Right kidney (tissue), 9 donors: ENCODE data around the gene LAMC1.
A peak's percentile ranks its signal among the peaks of the same experiment; 100 is the strongest.

Experiments used
- DNase-seq: peaks from one replicate; pipeline ENCODE4 v3.0.0-alpha.2; 2016
- long read RNA-seq, 8 donors: transcript quantifications; one replicate each; lab custom pipeline, GENCODE V29; 2026

The LAMC1 gene
- long read RNA-seq, donor 1, full-length matches to known transcripts = 5 of 42 reads
- long read RNA-seq, donor 1, partial matches to known transcripts = 37 of 42 reads
- long read RNA-seq, donor 1, other reads (novel, unspliced or antisense) = 0 of 42 reads
- long read RNA-seq, donor 2, partial matches to known transcripts = 33 of 33 reads
- long read RNA-seq, donor 2, other reads (novel, unspliced or antisense) = 0 of 33 reads
- long read RNA-seq, donor 3, full-length matches to known transcripts = 2 of 22 reads
- long read RNA-seq, donor 3, partial matches to known transcripts = 20 of 22 reads
- long read RNA-seq, donor 3, other reads (novel, unspliced or antisense) = 0 of 22 reads
- long read RNA-seq, donor 4, full-length matches to known transcripts = 4 of 36 reads
- long read RNA-seq, donor 4, partial matches to known transcripts = 32 of 36 reads
- long read RNA-seq, donor 4, other reads (novel, unspliced or antisense) = 0 of 36 reads
- long read RNA-seq, donor 5, full-length matches to known transcripts = 13 of 59 reads
- long read RNA-seq, donor 5, partial matches to known transcripts = 46 of 59 reads
- long read RNA-seq, donor 5, other reads (novel, unspliced or antisense) = 0 of 59 reads
- long read RNA-seq, donor 6, full-length matches to known transcripts = 2 of 38 reads
- long read RNA-seq, donor 6, partial matches to known transcripts = 36 of 38 reads
- long read RNA-seq, donor 6, other reads (novel, unspliced or antisense) = 0 of 38 reads
- long read RNA-seq, donor 7, full-length matches to known transcripts = 5 of 362 reads
- long read RNA-seq, donor 7, partial matches to known transcripts = 357 of 362 reads
- long read RNA-seq, donor 7, other reads (novel, unspliced or antisense) = 0 of 362 reads
- long read RNA-seq, donor 8, full-length matches to known transcripts = 8 of 59 reads
- long read RNA-seq, donor 8, partial matches to known transcripts = 51 of 59 reads
- long read RNA-seq, donor 8, other reads (novel, unspliced or antisense) = 0 of 59 reads

DNA sequence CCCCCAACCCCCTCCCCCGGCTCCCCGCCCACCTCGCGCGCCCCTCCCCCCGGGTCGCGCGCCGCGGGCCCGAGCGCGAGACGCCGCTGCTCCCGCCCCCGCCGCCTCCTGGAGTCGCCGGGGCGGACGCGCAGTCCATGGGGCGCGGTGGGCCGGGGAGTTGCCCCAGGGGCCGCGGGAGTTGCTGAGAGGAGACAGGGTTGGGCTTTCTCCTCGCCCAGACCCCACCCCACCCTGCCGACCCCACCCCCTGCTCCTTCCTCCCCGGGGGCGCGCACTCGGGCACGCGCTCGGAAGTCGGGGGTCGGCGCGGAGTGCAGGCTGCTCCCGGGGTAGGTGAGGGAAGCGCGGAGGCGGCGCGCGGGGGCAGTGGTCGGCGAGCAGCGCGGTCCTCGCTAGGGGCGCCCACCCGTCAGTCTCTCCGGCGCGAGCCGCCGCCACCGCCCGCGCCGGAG, at the start of gene LAMC1:
Gene LAMC1 (plus strand): TSS at position 275 of the 455 bp plus-strand sequence. CDS start 297 bp downstream, outside the sequence.
- DNase-seq = peak; percentile 86

DNA sequence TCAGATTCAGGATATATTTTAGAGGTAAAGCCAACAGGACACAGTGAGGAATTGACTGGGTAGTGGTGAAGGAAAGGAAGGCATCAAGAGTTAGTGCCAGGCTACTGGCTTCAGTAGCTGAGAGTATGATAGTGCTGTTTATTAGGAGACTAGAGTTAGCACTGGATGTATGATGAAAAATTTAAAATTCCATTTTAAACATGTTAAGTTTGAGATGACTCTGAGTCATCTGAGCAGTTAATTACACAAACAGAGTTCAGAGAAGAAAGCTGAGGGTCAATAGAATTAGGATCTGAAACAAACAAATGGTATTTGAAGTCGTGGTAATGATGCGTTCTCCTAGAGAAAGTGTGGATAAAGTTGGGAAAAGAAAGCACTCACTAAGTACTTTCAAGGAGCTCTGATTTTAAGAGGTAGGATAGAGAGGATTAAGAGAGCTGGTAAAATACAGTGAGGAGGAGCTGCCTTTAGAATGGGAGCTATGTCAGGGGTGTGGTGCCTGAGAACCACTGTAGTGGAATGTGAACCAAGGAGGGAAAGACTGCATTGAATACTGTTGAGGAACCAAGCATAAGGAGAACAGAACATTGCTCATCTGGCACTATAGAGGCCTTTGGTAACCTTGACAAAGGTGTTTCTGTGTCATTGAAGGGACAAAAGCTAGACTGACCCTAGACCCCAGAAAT, 48.6 kb upstream of the LAMC1 start:
- DNase-seq = no peak

DNA sequence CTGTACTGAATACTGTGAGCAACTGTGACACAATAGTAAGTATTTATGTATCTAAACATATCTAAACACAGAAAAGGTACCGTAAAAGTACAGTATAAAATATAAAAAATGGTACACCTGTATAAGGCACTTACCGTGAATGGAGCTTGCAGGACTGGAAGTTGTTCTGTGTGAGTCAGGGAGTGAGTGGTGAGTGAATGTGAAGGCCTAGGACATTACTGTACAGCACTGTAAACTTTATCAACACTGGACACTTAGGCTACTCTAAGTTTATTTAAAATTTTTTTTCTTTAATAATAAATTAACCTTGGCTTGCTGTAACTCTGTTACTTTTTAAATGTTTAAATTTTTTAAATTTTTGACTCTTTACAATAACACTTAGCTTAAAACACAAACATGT, 45.7 kb upstream of the LAMC1 start:
- DNase-seq = no peak

DNA sequence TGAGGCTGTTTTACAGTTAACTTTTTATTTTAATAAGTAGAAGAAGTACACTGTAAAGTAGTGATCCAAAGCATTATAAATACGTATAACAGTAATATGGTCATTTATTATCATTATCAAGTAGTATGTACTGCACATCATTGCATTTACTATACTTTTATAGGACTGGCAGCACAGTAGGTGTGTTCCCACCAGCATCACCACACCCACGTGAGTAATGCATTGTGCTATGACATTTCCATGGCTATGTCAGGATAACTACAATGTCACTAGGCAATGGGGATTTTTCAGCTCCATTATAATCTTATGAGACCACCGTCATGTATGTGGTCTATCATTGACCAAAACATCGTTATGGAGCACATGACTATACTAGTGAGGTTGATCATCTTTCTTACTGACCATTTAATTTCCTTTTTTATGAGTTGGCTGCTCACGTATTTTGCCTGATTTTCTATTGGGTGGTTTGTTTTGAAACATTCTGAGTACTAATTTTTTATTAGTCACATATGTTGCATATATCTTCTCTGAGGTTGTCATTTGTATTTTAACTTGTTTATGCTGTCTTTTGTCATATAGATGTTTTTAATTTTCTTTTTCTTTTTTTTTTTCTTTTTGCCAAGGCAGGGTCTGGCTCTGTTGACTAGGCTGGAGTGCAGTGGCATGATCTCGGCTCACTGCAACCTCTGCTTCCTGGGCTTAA, 44.9 kb upstream of the LAMC1 start:
- DNase-seq = no peak

DNA sequence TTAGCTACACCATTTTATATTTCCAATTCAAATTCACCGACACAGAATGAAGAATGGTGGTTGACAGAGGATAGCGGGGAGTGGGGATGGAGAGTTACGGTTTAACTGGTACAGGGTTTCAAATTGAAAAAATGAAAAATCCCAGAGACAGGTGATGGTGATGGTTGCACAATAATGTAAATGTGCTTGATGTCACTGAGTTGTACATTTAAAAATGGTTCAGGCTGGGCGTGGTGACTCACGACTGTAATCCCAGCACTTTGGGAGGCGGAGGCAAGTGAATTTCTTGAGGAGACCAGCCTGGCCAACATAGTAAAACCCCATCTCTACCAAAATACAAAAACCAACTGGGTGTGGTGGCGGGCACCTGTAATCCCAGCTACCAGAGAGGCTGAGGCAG, 39.1 kb upstream of the LAMC1 start:
- no peak for DNase-seq

DNA sequence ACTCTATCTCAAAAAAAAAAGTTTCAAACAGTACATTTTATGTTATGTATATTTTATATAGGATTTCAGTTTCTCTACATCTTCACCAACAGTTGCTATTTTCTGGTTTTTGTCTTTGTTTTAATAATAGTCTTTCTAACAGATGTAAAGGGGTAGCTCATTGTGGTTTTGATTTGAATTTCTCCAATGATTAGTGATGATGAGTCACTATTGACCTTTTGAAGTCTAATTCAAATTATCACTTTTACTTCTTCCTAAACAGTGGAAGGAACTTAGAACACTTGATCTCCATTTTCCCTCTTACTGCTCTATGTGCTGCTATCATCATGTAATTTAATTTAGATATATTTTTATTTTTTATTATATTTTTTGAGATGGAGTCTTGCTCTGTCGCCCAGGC, 38.6 kb upstream of the LAMC1 start:
- no peak for DNase-seq

DNA sequence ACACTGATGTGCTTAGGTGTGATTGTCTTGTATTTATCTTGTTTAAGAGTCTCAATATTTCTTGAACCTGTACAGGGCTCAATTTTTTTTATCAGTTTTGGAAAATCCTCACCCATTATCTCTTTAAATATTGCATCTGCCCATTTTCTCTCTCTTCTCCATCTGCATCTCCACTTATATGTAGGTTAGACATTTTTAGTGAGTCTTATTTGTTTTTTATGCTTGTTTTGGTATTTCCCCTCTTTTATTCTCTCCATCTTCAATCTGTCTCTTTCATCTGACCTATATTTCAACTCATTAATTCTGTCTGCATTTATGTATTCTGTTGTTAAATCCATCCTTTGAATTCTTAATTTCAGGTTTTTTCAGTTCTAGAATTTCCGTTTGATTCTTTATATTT, 37.3 kb upstream of the LAMC1 start:
- no peak for DNase-seq

DNA sequence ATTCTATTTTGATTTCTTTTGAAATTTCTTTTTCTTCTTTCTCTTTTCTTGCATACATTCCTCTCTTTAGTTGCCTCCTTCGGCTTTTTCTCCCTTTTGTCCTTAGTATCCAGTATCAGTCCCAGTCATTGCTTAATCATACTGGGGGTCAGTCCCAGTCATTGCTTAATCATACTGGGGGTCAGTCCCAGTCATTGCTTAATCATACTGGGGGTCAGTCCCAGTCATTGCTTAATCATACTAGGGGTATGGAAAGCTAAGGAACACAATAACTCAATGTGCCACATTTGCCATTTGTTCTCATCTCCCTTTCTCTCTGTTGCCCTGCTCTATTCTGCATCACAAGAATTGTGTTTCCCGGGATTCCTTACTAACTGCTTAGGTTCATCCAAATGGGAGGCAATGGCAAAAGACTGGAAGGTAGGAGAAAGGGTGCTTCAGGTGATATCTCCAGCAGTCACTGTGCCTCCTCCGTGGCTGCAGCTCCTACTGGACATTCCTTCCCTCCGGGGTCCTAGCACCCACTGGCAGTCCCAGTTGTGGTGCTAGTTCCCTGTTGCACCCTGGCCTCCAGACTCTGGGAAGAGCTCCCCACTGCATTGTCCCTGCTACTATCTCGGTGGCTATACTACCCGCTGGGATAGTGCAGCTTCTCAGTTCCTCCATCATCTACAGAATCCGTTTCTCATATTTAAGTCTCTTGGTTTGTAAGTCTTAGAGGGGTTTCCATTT, 32.6 kb upstream of the LAMC1 start:
- no peak for DNase-seq

DNA sequence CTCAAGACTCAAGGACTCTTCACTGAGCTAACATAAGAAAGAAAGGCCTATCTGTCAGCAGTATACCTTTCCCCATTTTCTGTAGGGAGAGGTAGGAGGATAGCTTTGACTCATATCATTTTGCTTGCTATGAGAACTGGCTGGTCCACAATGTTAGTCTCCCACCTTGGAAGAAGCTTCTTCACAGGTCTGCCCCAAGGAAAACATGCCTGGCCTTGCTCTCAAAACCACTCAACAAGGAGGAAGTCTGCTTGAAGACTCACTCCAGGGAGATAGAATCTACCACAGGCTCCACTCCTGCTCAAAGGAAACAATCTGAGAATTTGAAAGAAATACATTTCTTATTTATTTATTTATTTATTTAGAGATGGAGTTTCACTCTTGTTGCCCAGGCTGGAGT, 29.5 kb upstream of the LAMC1 start:
- DNase-seq = no peak

DNA sequence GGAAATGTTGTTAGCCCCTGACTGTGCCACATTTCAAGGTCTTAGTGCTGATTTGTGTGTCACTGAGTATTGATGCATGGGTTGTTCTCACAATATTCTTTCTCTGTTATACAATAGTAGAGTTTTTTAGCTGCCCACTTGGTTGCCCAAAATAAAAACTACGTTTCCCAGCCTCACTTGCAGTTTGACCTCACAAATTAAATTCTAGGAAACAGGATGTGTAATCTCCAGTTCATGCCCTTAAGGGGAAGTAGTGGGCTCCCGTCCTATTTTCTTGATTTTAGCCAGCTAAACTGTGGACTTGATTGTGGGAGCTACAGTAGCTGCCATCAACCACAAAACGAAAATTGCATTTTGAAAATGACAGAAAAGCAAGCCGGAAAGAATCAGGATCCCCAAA, 27.3 kb upstream of the LAMC1 start:
- DNase-seq = no peak

DNA sequence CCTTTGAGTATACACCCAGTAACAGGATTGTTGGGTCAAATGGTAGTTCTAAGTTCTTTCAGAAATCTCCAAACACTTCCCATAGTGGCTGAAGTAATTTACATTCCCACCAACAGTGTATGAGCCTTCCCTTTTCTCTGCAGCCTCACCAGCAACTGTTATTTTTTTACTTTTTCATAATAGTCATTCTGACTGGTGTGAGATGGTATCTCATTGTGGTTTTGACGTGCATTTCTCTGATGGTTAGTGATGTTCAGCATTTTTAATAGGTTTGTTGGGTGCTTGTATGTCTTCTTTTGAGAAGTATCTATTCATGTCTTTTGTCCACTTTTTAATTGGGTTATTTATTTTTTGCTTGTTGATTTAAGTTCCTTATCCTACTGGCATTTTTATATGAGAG, 26.4 kb upstream of the LAMC1 start:
- DNase-seq = no peak

DNA sequence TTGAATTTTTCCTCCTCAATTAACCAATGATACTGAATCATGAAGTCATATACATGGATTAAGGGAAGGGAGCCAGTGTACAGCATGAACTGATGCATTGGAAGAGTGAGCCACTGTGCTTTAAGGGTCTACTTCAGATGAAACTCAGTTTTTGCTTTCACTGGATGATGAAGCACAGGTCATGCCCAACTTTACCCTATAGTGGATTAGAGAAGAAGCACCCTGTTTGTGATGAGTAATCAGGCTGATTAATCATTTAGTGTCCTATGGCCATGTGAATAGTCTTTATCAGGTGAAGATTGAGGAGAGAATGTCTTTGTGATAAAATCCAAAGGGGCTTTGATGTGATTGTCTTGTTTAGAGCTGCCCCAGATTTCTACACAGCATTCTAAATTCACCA, 24.7 kb upstream of the LAMC1 start:
- DNase-seq = no peak

DNA sequence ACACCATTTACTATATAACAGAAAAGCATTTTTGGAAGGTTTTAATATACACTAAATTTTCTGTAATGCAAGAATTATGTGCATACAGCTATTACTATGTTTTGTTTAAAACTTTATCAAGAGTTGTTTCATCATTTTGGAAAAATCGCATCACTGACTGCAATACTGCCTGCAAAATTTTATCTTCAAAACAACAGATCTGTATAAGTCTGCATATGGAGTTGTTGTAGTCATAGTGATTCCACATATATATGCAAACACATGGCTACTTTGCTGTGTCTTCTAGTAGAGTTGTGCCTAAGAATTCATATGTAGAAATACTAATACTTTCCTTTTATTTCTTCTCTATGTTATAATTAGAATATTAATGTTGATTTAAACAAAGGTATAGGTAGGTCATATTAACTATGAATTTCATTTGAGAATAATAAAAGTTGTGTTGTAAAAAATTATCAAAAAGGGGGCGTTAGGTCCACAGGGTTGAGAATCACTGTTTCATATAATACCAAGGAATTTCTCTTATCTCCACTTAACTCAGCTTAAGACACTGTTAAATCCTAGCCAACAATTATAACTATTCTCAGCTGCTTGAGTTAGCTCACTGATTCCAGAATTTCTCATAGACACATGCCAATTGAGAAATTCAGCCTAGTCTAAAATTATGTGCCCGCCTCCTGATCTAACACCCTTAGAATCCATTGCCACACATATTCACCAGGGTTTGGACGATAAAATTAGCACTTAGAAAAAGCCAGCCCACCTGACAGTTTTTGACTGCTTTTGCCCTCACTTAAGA, 22.9 kb upstream of the LAMC1 start:
- DNase-seq = no peak

DNA sequence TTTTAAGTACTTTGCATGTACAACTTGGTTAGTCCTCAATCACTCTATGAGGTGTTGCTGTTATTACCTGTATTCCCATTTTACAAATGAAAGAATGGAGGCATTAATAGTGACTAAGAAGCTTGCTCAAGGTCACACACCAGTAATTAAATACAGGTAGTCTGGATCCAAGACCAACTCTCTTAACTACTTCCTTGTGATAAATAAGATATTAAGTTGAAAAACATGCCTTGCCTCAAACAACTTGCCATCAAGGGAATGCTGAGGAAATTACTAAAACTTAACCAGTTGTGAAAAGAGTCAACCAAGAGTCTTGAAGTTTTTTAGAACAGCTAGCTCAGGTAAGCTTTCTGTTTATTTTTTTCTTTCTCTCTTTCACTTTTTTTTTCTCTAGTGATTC, 21.0 kb upstream of the LAMC1 start:
- no peak for DNase-seq

DNA sequence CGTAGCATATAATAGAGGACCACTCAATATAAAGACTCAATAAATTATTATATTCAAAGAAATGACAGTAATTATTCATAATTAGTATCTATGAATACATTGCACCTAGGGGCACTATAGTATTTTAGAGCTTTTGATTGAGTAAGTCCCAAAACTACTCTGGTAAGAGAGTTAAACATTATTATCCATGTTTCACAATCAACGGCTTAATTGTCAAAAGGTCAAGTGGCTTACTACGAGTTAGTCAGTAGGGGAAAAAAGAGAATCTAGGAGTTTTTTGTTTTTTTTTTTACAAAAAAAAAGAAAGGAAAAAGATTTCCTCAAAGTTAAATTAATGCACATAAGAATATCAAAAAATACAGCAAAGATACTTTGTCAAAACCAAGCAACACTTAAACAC, 20.4 kb upstream of the LAMC1 start:
- DNase-seq = no peak

DNA sequence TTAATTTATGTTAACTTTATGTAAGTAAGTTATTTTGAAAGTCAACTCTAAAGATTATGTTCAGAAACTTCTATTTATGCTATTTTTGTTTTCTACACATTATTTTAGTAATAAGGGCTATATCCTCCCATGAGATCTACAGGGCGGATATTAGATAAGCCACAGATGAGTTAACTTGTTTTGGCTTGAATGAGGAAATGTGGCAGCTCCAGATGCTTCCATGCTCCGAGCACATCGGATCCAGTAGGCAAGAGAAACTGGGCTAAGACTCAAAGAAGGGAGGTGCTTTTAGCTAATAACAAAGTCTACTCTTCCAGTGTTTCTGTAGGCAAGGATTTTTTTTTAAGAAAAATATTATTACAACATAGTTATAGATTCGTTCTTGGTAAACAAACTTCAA, 20.0 kb upstream of the LAMC1 start:
- DNase-seq = no peak

DNA sequence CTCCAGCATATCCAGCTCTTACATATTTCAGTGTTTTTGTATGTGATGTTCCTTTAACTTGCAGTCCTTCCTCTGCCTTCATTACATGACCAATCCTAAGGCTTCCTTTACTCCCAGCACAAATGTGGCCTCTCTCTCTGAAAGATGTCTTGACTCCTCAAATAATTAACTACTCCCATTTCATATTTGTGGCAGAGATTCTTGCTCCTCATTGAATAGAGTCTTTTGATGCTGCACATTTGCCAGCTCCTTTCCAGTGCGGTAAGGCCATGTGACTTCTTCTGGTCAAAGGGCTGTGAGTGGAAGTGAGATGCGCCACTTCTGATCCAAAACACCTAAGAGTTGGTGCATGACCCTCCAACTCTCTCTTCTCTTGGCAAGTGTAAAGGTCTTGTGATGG, 19.1 kb upstream of the LAMC1 start:
- no peak for DNase-seq

DNA sequence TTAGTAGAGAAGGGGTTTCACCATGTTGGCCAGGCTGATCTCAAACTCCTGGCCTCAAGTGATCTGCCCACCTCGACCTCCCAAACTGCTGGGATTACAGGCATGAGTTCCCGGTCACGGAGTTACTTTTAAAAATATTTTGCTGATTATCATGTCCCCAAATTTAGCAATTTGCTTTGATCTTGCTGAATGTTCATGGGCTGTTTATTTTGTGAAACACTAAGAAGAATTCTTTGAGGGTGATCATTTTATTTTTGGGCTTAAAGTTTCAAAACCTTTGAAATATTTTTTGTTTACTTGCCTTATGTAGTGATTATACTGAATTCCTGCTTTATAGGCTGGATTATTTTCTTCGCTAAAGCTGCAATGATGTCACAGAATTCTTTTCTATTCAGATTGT, 11.4 kb upstream of the LAMC1 start:
- DNase-seq = no peak

DNA sequence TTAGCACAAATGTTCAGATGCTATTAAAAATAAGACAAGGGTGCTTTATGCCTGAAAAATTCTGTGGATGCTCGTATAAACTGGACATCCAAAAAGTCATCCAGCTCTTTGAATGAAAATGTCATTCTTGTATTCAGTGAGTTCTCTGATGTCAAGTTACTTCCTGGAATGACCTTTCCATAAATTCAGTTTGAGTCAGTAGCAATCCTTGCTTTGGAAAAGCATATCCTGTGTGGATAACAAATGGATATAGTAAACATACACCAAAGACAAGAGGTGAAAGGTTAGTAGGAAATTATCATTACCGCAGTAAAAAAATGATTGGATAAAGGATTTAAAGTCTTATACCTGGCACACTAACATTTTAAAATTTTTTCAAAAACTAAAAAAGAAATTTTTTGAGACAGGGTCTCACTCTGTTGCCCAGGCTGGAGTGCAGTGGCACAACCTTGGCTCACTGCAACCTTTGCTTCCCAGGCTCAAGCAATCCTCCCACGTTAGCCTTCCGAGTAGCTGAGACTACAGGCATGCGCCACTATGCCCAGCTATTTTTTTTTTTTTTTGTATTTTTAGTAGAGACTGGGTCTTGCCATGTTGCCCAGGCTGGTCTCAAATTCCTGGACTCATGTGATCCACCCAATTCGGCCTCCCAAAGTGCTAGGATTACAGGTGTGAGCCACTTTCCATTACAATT, 10.8 kb upstream of the LAMC1 start:
- no peak for DNase-seq
